Stimulated activated CD4-positive, alpha-beta T cell treated with anti-CD3 and anti-CD28 coated beads, Interleukin-12 subunit alpha, Interleukin-12 subunit beta, amount 100 ng/mL, for 4 hours (primary cell): Measurements from ENCODE around the gene CNTROB.

ENCODE experiments used
- DNase-seq: peaks from one replicate; pipeline ENCODE4 v3.0.0-alpha.2; 2020

CNTROB gene, protein sequence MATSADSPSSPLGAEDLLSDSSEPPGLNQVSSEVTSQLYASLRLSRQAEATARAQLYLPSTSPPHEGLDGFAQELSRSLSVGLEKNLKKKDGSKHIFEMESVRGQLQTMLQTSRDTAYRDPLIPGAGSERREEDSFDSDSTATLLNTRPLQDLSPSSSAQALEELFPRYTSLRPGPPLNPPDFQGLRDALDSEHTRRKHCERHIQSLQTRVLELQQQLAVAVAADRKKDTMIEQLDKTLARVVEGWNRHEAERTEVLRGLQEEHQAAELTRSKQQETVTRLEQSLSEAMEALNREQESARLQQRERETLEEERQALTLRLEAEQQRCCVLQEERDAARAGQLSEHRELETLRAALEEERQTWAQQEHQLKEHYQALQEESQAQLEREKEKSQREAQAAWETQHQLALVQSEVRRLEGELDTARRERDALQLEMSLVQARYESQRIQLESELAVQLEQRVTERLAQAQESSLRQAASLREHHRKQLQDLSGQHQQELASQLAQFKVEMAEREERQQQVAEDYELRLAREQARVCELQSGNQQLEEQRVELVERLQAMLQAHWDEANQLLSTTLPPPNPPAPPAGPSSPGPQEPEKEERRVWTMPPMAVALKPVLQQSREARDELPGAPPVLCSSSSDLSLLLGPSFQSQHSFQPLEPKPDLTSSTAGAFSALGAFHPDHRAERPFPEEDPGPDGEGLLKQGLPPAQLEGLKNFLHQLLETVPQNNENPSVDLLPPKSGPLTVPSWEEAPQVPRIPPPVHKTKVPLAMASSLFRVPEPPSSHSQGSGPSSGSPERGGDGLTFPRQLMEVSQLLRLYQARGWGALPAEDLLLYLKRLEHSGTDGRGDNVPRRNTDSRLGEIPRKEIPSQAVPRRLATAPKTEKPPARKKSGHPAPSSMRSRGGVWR

DNA sequence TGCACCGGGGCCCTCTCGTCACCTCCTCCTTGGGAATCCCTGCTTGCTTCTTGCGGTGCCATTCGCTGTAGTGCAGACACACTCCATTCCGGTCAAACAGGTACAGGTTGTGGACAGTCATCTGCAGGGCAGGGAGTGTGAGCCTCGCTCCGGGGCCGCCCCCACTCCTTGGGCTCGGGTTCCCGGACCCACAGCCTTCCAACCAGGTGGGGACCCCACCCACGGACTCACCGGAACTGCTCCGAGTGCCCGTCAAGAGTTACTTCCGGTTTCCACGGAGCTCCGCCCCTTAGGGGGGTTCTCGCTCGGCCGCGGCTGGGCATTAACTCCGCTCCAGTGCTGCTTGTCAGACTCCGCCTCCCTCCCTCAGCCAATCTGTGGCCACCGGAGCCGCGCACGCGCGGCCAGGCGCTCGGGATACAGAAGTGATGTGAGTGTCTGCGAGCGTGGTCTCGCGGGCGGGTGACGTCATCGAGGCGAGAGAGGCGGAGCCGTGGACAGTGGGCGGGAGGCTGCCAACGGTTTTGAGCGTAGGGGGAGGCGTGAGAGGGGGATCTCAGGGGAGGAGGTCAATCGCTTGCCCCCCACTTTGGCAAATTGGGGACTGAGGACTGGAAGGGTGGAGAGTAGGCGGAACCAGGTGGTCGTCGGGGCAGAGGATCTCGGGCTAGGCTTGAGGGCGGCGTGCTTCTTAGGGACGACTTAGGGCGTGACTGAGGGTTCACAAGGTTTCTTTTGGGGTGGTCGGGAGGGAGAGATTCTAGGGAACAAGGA lies at the start of gene CNTROB, which contains the start of gene TRAPPC1:
Gene CNTROB, plus strand, starts transcription at position 498 of the 774 bp plus-strand sequence. CDS start 874 bp downstream, outside the sequence.
Gene TRAPPC1, minus strand, starts transcription at position 238 of the 774 bp plus-strand sequence. Its CDS starts 117 bp downstream, at position 121.
- peak; percentile 99 for DNase-seq

DNA sequence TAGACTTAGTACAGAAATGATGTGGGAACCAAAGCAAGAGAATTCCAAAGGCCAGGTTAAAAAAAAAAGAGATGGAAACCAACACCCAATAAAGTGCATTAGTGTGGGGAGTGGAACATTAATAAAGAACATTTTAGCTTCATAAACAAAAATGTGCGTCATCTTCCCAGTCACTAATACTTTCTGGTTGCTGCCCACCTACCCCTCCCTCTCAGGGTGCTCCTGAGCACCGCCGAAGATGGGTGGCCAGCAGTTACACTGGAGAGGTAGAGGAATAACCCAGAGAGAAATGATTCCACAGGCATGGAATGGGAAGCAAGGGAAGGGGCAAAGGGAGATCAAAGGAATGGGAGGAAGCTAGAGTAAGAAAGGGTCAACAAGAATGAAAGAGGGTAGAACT lies 49.4 kb upstream of the CNTROB start:
- no peak for DNase-seq

DNA sequence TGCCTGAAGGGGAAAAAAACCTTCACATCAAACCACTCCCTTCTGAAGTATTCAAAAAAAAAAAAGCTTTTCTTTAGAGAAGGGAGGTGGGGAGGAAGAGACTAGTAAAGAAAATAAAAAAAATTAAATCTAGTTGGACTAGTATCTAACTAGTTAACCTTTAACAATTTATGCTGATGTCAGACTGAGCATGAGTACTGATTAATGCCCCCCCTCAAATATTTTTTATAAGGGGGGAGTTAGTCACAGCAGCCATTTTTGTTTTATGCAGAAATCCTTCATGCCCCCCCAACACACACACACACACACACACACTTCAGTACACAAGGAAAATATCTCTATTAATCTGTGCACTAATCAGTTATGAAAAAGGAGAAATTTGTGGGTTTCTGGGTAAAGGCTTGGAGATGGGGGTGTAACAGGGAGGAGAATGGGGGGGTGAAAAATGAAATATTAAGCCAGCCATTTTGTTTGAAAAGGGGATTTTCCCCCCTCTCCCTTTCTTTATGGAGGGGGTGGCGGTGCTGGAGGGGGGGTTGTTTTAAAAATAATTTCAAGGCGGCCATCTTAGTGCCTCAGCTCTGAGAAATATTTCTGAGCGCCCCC lies 48.1 kb upstream of the CNTROB start:
- DNase-seq, result peak; percentile 27

- peak; percentile 45 for DNase-seq
These were observed 47.2 kb upstream of the CNTROB start for GRCh38 chr17:7884581-7885366.

GRCh38 chr17:7885367-7886226 lies 46.4 kb upstream of the CNTROB start:
- peak; percentile 45 for DNase-seq

DNA sequence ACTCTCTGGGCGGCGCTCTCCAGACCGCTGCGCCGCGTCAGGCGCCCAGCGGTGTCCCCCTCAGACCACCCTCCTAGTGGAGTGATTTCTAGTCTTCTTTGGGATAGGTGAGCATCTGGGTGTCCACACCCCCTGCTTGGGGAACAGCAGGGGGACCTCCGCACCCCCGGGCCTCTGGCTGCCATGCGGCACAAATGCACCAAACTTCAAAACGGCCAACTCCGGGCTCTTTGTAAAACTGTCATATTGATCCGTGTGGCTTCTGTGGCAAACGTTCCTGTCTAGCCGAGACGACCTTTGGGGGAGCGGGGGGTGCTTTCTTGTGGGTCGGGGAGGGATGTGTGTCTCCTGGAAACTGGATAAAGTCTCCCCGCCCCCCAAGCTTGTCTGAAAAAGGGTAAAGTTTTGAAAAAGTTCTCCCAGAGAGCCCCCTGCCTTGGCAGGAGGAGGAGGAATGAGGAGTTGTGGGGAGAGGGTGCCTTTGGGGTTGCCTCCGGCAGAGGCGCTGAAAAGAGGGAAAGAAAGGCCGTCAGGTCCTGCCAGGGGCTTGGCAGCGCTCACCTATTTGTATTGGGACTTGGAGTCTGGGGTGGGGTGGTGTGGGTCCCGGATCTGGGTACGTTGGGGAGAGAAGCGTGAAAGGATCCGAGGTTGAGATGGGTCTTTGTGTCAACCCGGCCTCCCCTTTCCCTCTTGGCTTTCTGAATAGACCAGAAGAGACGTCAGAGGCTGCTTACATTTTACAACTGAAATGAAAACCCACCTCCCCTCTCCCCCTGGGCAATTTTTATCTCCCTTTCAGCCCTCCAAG lies 45.6 kb upstream of the CNTROB start:
- peak; percentile 44 for DNase-seq

- no peak for DNase-seq
These were observed 44.9 kb upstream of the CNTROB start for GRCh38 chr17:7887038-7887481.

- DNase-seq, result peak; percentile 79
These were observed 44.4 kb upstream of the CNTROB start for GRCh38 chr17:7887482-7888183.

DNA sequence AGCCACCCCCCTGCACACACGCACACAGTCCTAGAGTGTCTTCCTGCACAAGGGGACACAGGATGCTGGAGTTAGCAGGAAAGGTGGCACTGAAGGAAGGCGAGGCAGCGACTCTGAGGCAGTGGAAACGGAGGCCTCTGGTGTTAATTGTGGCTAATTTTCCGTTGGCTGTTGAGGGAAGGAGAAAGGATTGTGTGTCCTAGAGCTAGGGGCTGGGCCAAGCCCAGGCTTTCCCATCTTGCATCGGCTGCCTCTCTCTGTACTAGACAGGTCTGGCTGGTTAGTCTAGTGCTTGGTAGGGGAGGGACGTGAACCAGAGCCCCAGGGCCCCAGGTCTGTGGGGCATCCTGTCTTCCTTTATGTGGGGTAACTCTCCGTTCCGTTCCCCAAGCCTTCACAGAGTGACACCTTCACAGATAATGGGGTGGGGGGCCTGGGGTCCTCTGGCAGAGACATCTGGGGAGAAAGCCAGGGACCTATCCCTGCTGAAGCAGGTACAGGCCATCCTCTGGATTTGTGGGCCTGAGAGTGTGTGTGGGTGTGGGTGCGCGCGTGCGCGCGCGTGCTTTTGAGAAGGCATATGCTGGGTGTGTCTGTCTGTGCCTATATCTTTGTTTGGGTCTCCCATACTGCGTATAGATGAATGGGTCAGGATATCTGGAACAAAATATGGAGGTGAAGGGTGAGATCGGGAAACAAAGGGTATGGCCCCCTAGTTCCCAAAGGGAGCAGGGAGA lies 43.7 kb upstream of the CNTROB start, which contains the start of gene CHD3:
Gene CHD3, plus strand, starts transcription at position 606 of the 737 bp plus-strand sequence. CDS start 212 bp downstream, outside the sequence.
- DNase-seq, result peak; percentile 58

GRCh38 chr17:7889166-7889955 lies 42.6 kb upstream of the CNTROB start:
- DNase-seq, result no peak

DNA sequence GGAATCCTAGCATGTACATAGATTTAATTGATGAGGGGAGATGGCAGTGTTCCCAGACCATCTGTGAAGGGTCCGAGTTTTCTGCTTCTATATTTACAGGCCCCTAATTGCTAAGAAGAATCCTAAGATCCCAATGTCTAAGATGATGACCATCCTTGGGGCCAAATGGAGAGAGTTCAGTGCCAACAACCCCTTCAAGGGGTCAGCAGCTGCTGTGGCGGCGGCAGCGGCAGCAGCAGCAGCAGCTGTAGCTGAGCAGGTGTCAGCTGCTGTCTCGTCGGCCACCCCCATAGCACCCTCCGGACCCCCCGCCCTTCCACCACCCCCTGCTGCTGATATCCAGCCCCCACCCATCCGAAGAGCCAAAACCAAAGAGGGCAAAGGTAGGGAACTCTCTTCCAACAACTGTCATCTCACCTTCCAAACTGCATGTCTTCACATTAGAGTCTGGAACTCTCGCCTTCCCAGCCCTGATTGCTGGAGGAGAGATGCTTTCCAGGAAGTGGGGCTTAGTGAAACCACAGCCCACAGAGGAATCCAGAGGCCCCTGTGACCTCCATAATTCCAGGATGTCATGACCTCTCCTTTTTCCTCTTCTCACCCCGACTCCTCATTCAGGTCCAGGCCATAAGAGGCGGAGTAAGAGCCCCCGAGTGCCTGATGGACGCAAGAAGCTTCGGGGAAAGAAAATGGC lies 38.7 kb upstream of the CNTROB start:
- DNase-seq, result no peak

- no peak for DNase-seq
These were observed 37.8 kb upstream of the CNTROB start for GRCh38 chr17:7894226-7894625.

GRCh38 chr17:7894866-7895265 lies 37.1 kb upstream of the CNTROB start:
- no peak for DNase-seq

DNA sequence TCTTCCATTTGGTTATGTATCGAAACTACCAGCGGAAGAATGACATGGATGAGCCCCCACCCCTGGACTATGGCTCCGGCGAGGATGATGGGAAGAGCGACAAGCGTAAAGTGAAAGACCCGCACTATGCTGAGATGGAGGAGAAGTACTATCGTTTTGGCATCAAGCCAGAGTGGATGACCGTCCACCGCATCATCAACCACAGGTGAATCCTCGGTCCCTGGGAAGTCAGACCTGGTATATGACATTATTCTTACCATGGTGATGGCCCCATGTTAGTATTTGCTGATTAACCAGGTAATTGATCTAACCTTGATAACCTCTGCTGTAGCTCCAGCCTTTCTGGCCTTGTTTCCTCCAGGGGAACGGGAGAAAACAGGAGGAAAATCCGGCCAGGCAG lies 34.9 kb upstream of the CNTROB start:
- DNase-seq, result no peak

DNA sequence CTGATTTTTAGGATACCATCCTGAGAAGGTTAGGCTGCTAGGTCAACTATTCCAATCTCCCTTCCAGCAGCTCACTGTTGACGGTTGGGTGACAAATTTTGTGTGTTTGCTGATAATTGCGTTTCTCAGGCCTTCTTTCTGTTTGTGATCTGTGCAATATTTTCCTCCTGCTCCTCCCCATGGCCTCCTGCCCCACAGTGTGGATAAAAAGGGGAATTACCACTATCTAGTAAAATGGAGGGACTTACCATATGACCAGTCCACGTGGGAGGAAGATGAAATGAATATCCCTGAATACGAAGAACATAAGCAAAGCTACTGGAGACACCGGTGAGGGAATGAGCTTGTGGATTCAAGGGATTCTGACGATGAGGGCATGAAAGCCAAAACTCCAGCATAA lies 34.2 kb upstream of the CNTROB start:
- no peak for DNase-seq
